ENCODE results near the gene PEF1.

The PEF1 gene

GRCh38 chr1:31583995-31584868 lies 60.4 kb downstream of the PEF1 start:
- no peak for DNase-seq (ENCODE audit: low read depth)

GRCh38 chr1:31583082-31583994 lies 61.3 kb downstream of the PEF1 start:
- DNase-seq (ENCODE audit: low read depth), result no peak

DNA sequence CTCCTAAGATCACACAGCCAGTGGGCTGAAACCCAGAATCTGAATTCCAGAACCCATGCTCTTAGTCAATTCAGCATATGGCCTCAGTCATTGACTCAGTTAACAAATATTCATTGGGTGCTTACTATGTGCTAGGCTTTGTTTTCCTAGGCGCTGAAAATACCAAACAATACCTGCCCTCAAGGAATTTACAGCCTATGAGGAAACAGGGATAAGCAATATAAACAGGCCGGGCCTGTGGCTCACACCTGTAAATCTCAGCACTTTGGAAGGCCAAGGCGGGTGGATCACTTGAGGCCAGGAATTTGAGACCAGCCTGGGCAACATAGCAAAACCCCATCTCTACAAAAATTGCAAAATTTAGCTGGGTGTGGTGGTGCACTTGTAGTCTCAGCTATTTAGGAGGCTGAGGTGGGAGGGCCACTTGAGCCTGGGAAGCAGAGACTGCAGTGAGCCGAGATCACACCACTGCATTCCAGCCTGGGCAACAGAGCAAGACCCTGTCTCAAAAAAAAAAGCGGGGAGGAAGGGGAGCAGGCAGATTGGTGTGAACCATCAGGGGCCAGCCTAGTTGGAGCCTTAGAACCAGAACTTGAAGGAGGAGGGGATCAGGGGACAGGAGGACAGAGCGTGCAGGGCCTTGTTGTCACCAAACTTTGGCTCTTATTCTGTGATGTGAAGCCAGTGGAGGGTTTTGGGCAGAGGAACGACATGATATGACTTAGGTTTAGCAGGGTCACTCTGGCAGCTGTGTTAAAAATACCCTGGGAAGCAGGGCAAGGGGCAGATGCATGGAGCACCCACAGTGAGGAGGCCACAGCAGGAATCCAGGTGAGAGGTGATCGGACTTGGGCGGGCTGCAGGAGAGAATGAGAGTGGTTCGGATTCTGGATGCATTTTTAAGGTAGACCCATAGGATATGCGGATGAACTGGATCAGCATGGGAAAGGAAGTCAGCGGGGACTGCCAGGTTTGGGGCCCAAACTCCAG lies 62.6 kb downstream of the PEF1 start:
- DNase-seq (ENCODE audit: low read depth), result no peak

GRCh38 chr1:31580891-31581603 lies 63.6 kb downstream of the PEF1 start:
- no peak for DNase-seq (ENCODE audit: low read depth)

DNA sequence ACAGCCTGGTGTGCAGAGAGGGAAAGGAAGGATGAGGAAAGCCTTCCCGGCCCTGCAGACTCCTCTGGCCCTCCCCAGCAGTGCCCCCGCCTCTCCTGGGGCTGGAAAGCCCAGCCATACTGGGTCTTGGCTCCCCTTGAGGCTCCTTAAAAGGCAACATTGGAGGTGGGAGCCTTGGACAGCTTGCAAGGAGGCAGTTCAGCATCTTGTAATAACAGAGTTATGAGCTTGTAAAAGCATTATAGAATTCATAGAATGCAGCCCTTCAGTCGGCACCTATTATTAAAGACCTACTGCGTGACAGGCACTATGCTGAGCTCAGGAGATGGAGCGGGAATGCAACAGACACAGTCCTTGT lies 64.2 kb downstream of the PEF1 start:
- no peak for DNase-seq (ENCODE audit: low read depth)
